GM19193 (cell line): ENCODE data around the gene LATS2.

Source experiments
- POLR2A ChIP-seq: IDR thresholded peaks from 4 replicates; pipeline ENCODE4 v1.6.1; 2011; ENCODE audit not compliant: insufficient read depth, insufficient read length; ENCODE audit errors: extremely low read depth

Gene LATS2

GRCh38 chr13:20998649-20999415 is 62.6 kb downstream of the LATS2 start:
- TF ChIP-seq POLR2A: no peak

GRCh38 chr13:20997301-20998161 is 63.9 kb downstream of the LATS2 start:
- no peak for TF ChIP-seq POLR2A

- TF ChIP-seq POLR2A: no peak
These were observed 66.0 kb downstream of the LATS2 start for GRCh38 chr13:20995245-20995838.

GRCh38 chr13:20994441-20994821 is 67.0 kb downstream of the LATS2 start:
- no peak for TF ChIP-seq POLR2A

- no peak for TF ChIP-seq POLR2A
These were observed 67.5 kb downstream of the LATS2 start for GRCh38 chr13:20993661-20994440.

- no peak for TF ChIP-seq POLR2A
These were observed 68.2 kb downstream of the LATS2 start for GRCh38 chr13:20993211-20993610.

GRCh38 chr13:20991741-20992520 is 69.5 kb downstream of the LATS2 start:
- no peak for TF ChIP-seq POLR2A

GRCh38 chr13:20990910-20991525 is 70.4 kb downstream of the LATS2 start:
- TF ChIP-seq POLR2A: no peak

- no peak for TF ChIP-seq POLR2A
These were observed 71.6 kb downstream of the LATS2 start for GRCh38 chr13:20989656-20990321.

GRCh38 chr13:20988909-20989655 is 72.3 kb downstream of the LATS2 start:
- TF ChIP-seq POLR2A: no peak

GRCh38 chr13:20988033-20988908 is 73.1 kb downstream of the LATS2 start:
- no peak for TF ChIP-seq POLR2A

GRCh38 chr13:20987599-20987998 is 73.8 kb downstream of the LATS2 start:
- no peak for TF ChIP-seq POLR2A

- no peak for TF ChIP-seq POLR2A
These were observed 76.5 kb downstream of the LATS2 start for GRCh38 chr13:20984879-20985278.
